HG02678 (cell line): ENCODE data around the gene C5orf47.

ENCODE experiments used
- ATAC-seq: cut with Tn5 transposase; IDR thresholded peaks from one replicate; pipeline ENCODE4 v1.9.1; 2021; ENCODE audit warnings: mild to moderate bottlenecking, moderate library complexity; ENCODE audit not compliant: unreplicated experiment

Gene C5orf47

DNA sequence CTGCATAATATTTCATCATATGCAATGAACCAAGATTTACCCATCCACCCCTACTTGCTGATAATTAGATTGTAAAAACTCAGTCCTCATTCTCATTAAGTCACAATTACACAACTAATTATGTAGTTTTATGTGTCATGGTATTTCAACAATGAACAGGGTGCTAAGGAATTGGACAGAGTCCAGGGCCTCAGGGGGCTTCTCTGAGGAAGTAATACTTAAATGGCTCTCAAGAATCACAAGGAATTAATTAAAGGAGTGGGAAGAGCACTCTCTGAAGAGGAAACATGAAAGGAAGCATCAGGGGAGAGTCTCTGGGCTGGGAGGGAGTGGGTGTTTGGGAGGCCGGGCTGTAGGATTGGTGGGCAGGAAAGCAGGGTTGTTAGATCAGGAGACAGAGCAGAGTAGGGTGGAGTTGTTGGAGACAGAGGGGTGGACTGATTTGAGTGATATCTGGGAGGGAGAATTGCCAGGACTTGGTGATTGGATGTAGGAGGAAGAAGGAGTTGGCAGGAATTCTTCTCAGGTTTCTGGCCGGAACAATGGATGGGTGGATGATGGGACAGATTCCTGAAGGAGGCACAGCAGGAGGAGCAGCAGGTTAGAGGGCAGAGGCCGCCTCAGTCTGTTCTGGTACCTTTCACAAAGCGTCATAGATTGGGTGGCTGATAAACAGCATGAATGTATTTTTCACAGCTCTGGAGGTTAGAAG is 33.6 kb downstream of the C5orf47 start:
- ATAC-seq, result no peak

DNA sequence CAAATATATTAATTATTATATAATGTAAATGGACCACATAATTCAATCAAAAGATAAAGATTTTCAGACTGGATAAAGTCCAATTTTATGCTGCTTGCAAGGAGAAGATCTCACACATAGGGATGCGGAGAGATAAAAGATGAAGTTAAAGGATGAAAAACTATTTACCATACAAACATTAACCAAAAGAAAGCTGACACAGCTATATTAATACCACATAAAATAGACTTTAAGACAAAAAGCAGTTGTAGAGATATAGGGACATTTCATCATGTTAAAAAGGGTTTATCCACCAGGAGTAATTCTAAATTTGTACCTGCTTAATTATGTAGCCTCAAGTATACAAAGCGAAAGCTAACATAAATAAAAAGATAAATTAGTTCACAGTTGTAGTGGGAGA is 41.3 kb downstream of the C5orf47 start:
- ATAC-seq, result no peak

DNA sequence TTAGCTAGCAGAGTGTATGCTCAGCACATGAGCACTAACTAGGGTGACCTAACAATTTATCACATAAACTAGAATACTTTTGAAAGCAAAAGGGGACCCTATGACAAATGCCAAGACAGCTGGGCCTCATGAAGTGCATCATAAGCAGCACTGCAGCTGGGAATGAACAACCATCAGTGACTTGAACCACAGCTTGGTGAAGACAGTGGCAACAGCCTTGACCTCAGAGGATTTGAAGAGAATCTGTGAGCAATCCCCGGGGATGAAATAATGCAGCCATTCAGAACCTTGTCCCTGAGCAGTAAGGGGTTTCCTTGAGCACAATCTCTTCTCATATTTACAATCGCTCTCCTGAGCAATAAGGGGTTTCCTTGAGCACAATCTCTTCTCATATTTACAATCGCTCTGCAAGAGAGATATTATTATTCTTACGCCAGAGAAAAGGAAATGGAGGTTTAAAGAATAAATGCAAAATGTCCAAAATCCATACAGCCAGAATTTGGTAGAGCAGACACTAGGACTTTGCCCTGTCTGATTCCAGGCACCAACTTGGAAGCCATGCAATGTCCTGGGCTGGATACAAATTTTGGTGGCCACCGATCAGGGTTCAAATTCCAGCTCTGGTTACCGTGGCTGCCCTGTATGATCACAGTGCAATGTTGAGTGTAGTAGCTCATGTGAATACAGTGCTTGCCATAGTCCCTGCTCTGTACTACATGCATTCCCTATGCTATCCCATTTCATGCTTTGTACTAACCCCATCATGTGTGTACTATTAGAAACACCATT is 55.7 kb downstream of the C5orf47 start:
- ATAC-seq, result no peak

DNA sequence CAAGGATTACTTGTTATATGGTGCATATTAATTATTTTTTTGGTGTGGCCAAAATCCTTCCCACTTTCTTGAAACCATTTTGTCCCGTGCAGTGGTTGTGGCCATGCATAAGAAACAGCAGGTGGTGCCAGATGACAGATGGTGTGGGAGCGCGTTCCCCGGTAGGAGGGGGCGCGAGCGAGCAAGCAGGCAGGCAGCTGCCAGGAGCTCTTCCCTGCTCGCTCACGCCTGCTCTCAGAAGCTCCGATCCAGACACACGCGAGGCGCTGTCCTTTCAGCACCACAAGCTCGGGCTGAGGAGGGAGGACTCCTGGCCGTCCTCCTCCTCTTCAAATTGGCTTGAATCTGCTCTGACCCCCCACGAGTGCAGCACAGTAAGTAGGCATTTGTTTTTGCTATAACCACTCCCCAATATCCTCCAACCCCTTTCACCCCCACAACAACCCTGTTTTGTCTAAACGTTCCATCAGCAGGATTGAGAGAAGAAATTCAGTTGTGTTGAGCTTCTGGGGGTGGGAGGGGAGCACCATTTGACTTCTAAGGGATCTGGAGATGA is 56.6 kb downstream of the C5orf47 start, which contains the start of gene NSG2:
TSS of gene NSG2 (plus strand) at position 237 of the 556 bp plus-strand sequence. CDS start 1,050 bp downstream, outside the sequence.
- ATAC-seq, result peak; percentile 92

DNA sequence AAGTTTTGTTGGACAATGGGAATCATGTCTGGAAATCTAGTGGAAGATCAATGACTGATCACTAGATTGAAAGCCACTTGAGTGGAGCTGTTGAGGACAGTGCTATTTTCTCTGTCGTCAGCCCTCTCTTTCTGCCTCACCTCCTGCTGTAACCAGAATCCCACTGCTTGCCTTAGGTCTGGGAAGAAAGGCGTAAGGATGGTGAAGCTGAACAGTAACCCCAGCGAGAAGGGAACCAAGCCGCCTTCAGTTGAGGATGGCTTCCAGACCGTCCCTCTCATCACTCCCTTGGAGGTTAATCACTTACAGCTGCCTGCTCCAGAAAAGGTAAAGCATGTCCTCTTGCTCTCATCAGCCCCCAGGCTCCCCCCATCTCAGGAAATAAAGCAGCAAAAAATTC is 57.6 kb downstream of the C5orf47 start:
- no peak for ATAC-seq

DNA sequence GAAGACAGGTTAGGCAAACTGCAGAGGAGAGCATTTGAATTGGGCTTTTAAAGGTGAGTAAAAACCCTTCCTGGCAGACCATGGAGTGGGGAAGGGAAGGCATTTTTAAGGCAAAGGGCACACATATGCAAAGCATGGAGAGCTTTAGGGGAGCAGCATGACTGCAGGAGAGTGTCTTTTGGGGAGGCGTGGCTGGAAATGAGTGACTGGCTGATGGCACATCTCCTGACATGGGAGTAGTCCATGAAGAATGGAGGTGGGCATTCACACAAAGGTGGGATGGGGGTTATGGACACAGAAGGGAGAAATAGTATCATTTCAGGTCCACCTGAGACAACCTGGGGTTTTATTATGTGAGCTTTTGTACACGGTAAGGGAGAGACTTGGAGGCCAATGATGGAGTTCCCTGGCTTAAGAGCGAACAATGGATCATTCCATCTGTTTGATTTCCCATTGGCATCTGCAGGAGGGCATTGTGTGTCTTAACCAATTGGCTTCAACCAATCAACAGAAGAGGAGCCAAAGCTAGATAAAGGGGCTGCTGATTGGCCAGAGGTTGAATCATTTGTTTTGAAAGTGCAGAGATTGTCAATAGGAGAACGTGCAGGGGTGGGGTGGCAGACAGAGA is 58.6 kb downstream of the C5orf47 start:
- ATAC-seq, result no peak

DNA sequence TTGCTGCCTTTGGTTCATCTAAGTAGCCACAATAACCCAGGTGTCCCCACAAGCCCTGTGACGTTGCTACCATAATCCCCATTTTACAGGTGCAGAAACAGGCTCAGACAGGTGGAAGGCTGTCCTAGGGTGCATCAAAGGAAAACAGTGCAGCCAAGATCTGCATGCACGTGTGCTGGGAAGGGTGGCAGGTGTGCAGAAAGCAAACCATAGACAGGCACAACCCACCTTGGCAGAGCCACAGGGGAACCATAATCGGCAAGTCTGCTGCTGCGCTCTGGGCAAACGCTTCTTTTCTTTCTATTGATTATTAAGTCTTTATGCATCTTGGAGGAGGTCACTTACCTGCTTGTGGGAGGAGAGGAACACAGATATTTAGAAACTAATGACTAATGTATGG is 63.7 kb downstream of the C5orf47 start:
- no peak for ATAC-seq

DNA sequence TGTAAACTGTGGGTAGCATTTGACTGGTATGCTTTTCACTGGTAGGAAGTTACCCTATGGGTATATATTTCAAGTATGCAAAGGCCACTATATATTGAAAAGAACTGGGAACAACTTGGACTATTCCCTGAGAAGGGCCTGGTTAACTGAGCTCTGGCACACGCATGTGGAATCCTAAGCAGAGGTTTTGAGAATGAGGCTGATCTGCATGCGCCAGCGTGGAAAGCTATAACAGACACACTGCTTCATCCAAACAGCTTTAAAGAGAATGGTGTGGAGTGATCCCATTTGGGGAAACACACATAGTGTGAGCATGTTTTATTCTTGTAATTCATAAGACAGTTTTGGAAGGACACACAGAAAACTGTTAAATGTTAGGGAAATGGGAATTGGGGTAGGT is 64.9 kb downstream of the C5orf47 start:
- no peak for ATAC-seq
